Kidney epithelial cell (primary cell): ENCODE data around the gene HGFAC. TPM values are rescaled to one million over a fixed set of nuclear protein-coding genes. Genes with fewer than 3 reads are reported as not detected.

Source experiments
- DNase-seq: peaks from one replicate; pipeline ENCODE4 v3.0.0-alpha.2; 2010; ENCODE audit warnings: low read depth
- H3K27me3 ChIP-seq: 2 replicates; pipeline ENCODE4 v1.6.0; 2011; ENCODE audit warnings: low read length; ENCODE audit not compliant: control insufficient read depth, insufficient read depth
- H3K36me3 ChIP-seq: 2 replicates; pipeline ENCODE4 v1.5.1; 2011; ENCODE audit warnings: low read length; ENCODE audit not compliant: control insufficient read depth, insufficient read depth
- H3K4me3 ChIP-seq: 2 replicates; pipeline ENCODE4 v1.5.1; 2011; ENCODE audit warnings: low read depth, mild to moderate bottlenecking, control low read depth, low read length
- CTCF ChIP-seq: IDR thresholded peaks from 2 replicates; pipeline ENCODE4 v1.5.1; 2011; ENCODE audit warnings: mild to moderate bottlenecking, moderate library complexity, low read length, control low read depth, inconsistent platforms; ENCODE audit not compliant: insufficient read depth, poor library complexity, severe bottlenecking
- total RNA-seq: library from RNA; depleted of rRNA; stranded (reverse); fragments of >200 nt; gene quantifications from 2 replicates; pipeline ENCODE4 v1.2.3, GENCODE V29; 2015

Gene HGFAC
- total RNA-seq, 1 donor from 2014 or later = not detected

- Histone ChIP-seq H3K36me3 (no peaks in the 10 kb centered on the region), H3K4me3 (no peak overlapping the region), H3K27me3 (peaks cover 27% of the 10 kb centered on the region)
- DNase-seq = no peak
- TF ChIP-seq CTCF = no peak
Observed at GRCh38 chr4:3466691-3467600, 25.2 kb downstream of the HGFAC start.

DNA sequence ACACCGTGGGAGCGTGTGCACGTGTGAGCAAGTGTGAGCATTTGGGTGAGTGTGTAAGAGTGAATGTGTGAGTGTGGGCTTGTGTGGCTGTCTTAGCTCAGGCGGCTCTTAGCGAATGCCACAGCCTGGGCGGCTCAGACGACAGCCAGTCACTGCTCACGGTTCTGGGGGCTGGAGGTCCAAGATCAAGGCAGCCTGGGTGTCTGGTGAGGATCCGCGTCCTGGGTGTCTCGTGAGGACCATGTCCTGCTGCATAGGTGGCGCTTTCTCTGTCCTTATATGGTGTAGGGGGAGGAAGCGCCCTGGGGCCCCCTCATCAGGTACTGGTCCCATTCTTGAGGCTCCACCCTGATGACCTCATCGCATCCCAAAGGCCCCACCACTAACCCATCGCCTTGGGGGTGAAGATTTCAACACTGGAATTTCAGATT, 25.8 kb downstream of the HGFAC start:
- TF ChIP-seq CTCF = no peak
- no peaks in the 10 kb centered on the region for H3K36me3 ChIP-seq
- no peak overlapping the region for H3K4me3 ChIP-seq
- DNase-seq = no peak
- peaks cover 26% of the 10 kb centered on the region for H3K27me3 ChIP-seq

DNA sequence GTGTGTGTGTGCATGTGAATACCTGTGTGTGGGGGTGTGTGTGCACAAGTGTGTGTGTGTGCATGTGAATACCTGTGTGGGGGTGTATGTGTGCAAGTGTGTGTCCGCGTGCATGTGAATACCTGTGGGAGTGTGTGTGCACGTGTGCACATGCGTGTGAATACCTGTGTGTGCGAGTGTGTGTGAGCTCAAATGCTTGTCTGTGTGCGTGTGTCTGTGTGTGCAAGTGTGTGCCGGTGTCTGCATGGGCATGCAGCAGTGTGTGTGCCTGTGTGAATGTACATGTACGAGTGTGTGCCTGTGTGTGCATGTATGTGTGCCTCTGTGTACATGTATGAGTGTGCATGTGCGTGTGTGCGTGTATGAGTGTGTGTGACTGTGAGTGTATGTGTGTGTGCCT, 26.4 kb downstream of the HGFAC start:
- TF ChIP-seq CTCF = no peak
- H3K27me3 ChIP-seq = peaks cover 25% of the 10 kb centered on the region
- H3K4me3 ChIP-seq = no peak overlapping the region
- no peak for DNase-seq
- H3K36me3 ChIP-seq = no peaks in the 10 kb centered on the region

DNA sequence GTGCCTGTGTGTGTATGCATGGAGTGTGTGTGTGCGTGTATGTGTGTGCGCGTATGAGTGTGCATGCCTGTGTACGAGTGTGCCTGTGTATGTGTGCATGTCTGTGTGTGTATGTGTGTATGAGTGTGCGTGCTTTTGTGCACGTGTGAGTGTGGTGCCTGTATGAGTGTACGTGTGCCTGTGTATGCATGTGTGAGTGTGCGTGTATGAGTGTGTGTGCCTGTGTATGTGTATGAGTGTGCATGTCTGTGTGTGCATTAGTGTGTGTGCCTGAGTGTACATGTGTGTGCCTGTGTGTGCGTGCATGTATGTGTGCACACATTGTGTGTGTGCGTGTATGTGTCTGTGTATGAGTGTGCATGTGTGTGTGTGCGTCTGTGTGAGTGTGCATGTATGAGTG, 27.0 kb downstream of the HGFAC start:
- H3K27me3 ChIP-seq = peaks cover 21% of the 10 kb centered on the region
- no peaks in the 10 kb centered on the region for H3K36me3 ChIP-seq
- no peak for TF ChIP-seq CTCF
- DNase-seq = no peak
- H3K4me3 ChIP-seq = no peak overlapping the region

- H3K27me3 ChIP-seq = peaks cover 15% of the 10 kb centered on the region
- no peaks in the 10 kb centered on the region for H3K36me3 ChIP-seq
- no peak for DNase-seq
- H3K4me3 ChIP-seq = no peak overlapping the region
- no peak for TF ChIP-seq CTCF
Observed at GRCh38 chr4:3469386-3470243, 27.8 kb downstream of the HGFAC start.
